ENCODE data around the gene C12orf76.
"Not testable (repeated sequence)": the region's sequence is repeated elsewhere in the genome, so short reads cannot be mapped to it uniquely, and the experiment has no call there.

C12orf76 gene

DNA sequence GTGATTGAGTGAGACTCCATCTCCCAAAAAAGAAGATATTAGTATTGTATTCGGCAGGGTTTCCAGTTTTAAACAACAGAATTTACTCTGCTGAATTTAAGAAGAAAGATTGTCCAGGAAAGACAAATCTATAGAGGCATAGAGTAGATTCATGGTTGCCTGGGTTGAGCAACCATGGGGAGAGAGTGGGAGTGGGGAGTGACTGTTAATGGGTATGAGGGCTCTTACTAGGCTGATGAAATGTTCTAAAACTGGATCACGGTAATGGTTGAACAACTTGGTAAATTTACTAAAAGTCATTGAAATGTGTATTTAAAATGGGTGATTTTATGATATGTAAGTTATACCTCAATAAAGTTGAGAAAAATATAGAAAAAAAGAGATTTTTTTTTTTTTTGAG, 13.9 kb upstream of the C12orf76 start:
- no peak overlapping the region for H3K4me3 ChIP-seq (ENCODE audit: low read depth, low read length)
- TF ChIP-seq, protein P1, sequence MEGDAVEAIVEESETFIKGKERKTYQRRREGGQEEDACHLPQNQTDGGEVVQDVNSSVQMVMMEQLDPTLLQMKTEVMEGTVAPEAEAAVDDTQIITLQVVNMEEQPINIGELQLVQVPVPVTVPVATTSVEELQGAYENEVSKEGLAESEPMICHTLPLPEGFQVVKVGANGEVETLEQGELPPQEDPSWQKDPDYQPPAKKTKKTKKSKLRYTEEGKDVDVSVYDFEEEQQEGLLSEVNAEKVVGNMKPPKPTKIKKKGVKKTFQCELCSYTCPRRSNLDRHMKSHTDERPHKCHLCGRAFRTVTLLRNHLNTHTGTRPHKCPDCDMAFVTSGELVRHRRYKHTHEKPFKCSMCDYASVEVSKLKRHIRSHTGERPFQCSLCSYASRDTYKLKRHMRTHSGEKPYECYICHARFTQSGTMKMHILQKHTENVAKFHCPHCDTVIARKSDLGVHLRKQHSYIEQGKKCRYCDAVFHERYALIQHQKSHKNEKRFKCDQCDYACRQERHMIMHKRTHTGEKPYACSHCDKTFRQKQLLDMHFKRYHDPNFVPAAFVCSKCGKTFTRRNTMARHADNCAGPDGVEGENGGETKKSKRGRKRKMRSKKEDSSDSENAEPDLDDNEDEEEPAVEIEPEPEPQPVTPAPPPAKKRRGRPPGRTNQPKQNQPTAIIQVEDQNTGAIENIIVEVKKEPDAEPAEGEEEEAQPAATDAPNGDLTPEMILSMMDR (conservative IDR thresholded peaks at IDR 0.05; ENCODE audit: low read depth, low read length) = no peak

DNA sequence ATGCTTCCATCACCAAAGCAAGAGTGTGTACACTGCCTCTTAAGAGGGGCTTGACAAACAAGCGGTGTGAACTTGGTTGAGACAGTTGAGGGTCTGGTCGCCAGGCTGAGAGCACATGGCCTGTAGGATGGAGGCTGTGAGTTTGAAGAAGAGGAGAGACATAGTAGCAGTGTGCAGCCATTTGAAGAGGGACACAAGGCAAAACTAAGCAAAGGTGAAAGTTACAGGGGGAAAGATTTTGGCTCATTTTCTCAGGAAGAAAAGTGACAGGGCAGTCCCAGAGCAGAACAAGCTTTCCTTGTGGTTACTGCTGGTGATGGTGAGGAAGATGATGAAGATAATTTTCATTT, 11.3 kb upstream of the C12orf76 start:
- TF ChIP-seq, protein P1 (conservative IDR thresholded peaks at IDR 0.05; ENCODE audit: low read depth, low read length) = no peak
- no peak for DNase-seq (ENCODE audit: low read depth)
- no peak overlapping the region for H3K4me3 ChIP-seq (ENCODE audit: low read depth, low read length)

More for the DNA sequence above, 13.9 kb upstream of the C12orf76 start:
- DNase-seq (ENCODE audit: low read depth) = no peak

DNA sequence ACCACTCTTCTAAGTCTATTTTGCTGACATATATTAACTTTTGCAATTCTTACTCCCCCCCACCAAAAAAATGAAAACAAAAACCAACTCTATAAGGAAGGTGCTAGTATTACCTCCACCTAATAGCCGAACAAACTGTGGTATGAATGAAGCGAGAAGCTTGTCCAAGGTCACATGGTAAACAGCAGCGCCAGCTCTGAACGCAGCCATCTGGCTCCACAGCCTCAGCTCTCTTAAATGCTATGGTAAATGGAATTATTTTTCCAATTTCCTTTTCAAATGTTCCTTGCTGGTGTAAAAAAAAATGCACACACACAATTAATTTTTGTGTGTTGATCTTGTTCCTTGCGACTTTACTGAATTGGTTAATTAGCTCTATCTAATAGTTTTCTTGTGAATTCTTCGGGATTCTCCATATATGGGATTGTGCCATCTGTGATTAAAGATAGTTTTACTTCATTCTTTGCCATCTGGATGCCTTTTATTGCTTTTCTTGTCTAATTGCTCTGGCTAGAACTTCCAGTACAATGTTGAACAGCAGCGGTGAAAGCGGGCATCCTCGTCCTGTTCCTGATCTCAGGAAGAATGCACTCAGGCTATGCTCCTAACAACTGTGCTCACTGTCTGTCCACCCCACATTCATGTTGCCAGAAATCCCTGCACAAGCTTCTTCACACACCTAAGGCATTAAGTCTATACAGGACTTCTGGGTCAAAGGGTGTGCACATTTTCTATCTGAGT, 10.7 kb upstream of the C12orf76 start:
- TF ChIP-seq, protein P1 (conservative IDR thresholded peaks at IDR 0.05; ENCODE audit: low read depth, low read length) = no peak
- no peak overlapping the region for H3K4me3 ChIP-seq (ENCODE audit: low read depth, low read length)
- no peak for DNase-seq (ENCODE audit: low read depth)

DNA sequence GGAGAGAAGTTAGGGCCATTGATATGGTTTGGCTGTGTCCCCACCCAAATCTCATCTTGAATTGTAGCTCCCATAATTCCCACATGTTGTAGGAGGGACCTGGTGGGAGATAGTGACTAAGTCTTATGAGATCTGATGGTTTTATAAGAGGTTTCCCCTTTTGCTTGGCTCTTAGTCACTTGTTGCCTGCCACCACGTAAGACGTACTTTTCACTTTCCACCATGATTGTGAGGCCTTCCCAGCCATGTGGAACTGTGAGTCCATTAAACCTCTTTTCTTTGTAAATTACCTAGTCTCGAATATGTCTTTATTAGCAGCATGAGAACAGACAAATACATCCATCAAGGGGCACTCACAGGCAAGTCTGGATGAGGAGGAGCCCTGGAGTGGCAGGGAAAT, 8.3 kb upstream of the C12orf76 start:
- H3K4me3 ChIP-seq (ENCODE audit: low read depth, low read length); DNase-seq (ENCODE audit: low read depth): not testable (repeated sequence)

DNA sequence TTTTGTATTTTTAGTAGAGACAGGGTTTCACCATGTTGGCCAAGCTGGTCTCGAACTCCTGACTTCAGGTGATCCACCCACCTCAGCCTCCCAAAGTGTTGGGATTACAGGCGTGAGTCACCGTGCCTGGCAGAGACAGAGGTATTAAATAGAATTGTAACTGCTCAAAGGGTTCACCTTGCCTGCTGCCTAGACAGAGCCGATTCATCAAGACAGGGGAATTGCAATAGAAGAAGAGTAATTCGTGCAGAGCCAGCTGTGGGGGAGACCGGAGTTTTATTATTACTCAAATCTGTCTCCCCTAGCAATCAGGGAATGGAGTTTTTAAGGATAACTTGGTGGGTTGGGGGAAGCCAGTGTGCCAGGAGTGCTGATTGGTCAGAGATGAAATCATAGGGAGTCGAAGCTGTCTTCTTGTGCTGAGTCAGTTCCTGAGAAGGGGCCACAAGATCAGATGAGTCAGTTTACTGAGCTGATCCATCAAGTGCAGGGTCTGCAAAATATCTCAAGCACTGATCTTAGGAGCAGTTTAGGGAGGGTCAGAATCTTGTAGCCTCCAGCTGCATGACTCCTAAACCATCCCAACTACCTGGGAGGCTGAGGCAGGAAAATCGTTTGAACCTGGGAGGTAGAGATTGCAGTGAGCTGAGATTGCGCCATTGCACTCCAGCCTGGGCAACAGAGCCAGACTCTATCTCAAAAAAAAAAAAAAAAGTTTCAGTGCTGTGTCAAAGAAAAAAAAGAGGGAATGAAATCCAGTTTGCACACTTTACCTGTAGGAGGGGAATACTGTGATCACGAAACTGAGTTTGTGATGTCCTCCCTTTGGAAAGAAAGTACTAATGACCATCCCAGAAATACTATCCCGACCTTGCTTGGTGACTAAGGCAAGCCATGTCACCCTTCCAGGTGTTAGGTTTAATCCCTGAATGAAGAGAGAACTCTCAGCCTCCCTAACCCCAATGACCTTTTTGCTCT, 7.3 kb upstream of the C12orf76 start:
- not testable (repeated sequence) for H3K4me3 ChIP-seq (ENCODE audit: low read depth, low read length)
- DNase-seq (ENCODE audit: low read depth) = peak; percentile 95

DNA sequence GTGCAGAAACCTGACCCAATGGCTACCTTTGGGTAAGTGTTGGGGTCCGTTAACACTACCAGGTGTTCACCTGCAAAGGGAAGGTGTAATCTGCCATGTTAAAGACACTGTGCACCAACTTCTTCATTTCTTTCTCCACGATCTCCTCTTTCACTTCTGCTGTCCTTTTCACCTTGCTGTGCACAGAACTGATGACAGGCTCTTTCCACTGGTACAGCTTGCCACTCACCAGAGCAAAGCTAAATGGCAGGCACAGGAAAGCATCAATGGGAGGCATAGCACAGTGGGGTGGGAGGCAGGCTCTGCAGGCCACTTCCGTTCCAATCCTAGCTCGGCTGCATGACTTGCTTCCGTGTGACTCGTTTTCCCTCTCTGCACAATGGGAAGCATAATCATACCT, 2.6 kb upstream of the C12orf76 start:
- TF ChIP-seq, protein P1 (conservative IDR thresholded peaks at IDR 0.05; ENCODE audit: low read depth, low read length) = no peak
- no peak for DNase-seq (ENCODE audit: low read depth)
- no peak overlapping the region for H3K4me3 ChIP-seq (ENCODE audit: low read depth, low read length)

DNA sequence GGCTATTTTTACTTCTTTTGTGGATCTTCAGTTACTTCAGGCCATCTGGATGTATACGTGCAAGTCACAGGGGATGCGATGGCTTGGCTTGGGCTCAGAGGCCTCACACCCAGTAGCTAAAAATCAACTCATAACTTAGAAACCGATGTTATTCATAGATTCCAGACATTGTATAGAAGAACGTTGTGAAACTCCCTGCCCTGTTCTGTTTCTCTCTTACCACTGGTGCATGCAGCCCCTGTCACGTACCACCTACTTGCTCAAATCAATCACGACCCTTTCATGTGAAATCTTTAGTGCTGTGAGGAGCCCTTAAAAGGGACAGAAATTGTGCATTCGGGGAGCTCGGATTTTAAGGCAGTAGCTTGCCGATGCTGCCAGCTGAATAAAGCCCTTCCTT, 1.3 kb upstream of the C12orf76 start:
- DNase-seq (ENCODE audit: low read depth); H3K4me3 ChIP-seq (ENCODE audit: low read depth, low read length): not testable (repeated sequence)

DNA sequence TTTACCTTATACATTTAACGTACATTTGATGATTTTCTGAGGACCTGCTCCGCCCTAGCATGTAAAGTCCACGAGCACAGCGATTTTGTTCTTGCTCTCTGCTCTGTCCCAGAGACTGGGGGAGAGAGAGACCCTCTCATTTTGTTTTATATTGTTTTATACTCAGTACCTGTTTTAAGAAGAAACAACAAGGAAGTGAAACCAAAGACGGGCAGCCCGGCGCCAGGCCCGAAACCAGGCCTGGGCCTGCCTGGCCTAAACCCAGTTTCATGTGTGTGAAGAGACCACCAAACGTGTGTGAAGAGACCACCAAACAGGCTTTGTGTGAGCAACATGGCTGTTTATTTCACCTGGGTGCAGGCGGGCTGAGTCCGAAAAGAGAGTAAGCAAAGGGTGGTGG, 712 bp upstream of the C12orf76 start:
- H3K4me3 ChIP-seq (ENCODE audit: low read depth, low read length) = peak overlapping the region; percentile 94
- DNase-seq (ENCODE audit: low read depth) = not testable (repeated sequence)

DNA sequence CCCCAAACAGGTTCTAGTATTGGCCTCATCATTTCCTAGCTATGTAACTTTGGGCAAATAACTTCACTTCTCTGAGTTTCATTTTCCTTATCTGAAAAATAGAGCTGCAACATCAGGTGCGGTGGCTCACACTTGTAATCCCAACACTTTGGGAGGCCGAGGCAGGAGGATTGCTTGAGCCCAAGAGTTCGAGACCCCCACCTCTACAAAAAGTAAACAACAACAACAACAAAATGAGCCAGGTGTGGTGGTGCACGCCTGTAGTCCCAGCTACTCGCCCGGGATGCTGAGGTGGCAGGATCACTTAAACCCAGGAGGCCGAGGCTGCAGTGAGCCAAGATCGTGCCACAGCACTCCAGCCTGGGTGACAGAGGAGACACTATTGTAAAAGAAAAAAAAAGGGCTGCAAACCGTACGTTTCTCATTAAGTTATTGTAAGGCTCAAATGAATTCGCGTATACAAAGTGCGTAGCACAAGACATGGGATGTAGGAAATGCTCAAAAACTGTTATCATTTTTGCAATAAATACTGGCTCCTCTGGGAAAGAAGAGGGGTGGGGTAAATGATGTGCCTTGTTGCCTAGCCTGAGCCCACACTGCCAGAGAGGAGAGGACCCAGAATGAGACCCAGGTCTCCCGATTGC, 903 bp downstream of the C12orf76 start:
- peak overlapping the region; percentile 94 for H3K4me3 ChIP-seq (ENCODE audit: low read depth, low read length)
- TF ChIP-seq, protein P1 (conservative IDR thresholded peaks at IDR 0.05; ENCODE audit: low read depth, low read length) = no peak
- no peak for DNase-seq (ENCODE audit: low read depth)

All from choroid plexus epithelial cell (primary cell).